Activated naive CD4-positive, alpha-beta T cell treated with anti-CD3 and anti-CD28 coated beads, Interleukin-2, amount 50 U/mL, for 24 hours (primary cell): ENCODE measurements around the gene TMEM256.

Experiments
- H3K27ac Mint-ChIP-seq: one replicate; pipeline ENCODE4 v1.8.0; 2021; ENCODE audit warnings: mild to moderate bottlenecking, mixed read lengths
- H3K27me3 Mint-ChIP-seq: one replicate; pipeline ENCODE4 v1.8.0; 2021; ENCODE audit warnings: mixed read lengths
- H3K36me3 Mint-ChIP-seq: one replicate; pipeline ENCODE4 v1.8.0; 2021; ENCODE audit warnings: mixed read lengths
- H3K4me1 Mint-ChIP-seq: one replicate; pipeline ENCODE4 v1.8.0; 2021; ENCODE audit warnings: mixed read lengths
- H3K4me3 Mint-ChIP-seq: one replicate; pipeline ENCODE4 v1.8.0; 2021; ENCODE audit warnings: mild to moderate bottlenecking, mixed read lengths
- H3K9me3 Mint-ChIP-seq: one replicate; pipeline ENCODE4 v1.8.0; 2021; ENCODE audit warnings: mixed read lengths

Gene TMEM256

GRCh38 chr17:7418472-7419152 lies 14.7 kb upstream of the TMEM256 start:
- Mint-ChIP-seq H3K4me1 (no peaks in the 10 kb centered on the region), H3K27me3 (no peaks in the 10 kb centered on the region), H3K27ac (no peak overlapping the region), H3K36me3 (no peaks in the 10 kb centered on the region), H3K9me3 (no peaks in the 10 kb centered on the region), H3K4me3 (no peak overlapping the region)

GRCh38 chr17:7417056-7417655 lies 13.3 kb upstream of the TMEM256 start:
- Mint-ChIP-seq H3K27me3 (no peaks in the 10 kb centered on the region), H3K9me3 (no peaks in the 10 kb centered on the region), H3K4me1 (no peaks in the 10 kb centered on the region), H3K4me3 (no peak overlapping the region), H3K27ac (no peak overlapping the region), H3K36me3 (no peaks in the 10 kb centered on the region)

DNA sequence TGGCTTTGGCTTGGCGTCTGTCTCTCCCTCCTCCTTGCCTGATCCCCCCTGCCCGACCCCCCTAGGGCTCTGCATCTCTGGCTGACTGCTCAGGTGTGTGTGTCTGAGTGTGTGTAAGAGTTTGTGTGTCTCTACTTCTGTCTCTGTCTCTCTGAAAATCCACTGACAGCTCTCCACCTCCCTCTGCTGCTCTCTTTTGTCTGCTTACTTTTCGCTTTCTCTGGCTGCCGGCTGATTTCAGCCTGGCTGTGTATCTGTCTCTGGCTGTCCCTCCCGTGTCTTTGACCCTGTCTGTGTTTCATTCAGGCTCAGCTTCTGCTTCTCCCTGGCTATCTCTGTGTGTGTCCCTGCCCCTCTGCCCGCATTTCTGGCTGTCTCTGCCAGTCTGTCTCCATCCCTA lies 12.4 kb upstream of the TMEM256 start:
- no peaks in the 10 kb centered on the region for H3K4me1 Mint-ChIP-seq
- no peak overlapping the region for H3K4me3 Mint-ChIP-seq
- H3K9me3 Mint-ChIP-seq = no peaks in the 10 kb centered on the region
- peak overlapping the region; percentile 6 for H3K27ac Mint-ChIP-seq
- no peaks in the 10 kb centered on the region for H3K36me3 Mint-ChIP-seq
- H3K27me3 Mint-ChIP-seq = no peaks in the 10 kb centered on the region

DNA sequence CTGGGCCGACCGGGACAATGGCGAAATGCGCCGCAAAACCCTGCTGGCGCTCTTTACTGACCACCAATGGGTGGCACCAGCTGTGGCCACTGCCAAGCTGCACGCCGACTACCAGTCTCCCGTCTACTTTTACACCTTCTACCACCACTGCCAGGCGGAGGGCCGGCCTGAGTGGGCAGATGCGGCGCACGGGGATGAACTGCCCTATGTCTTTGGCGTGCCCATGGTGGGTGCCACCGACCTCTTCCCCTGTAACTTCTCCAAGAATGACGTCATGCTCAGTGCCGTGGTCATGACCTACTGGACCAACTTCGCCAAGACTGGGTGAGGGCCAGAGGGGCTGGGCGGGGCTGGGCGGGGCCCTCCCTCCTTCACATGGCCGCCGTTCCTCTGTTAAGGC lies 11.9 kb upstream of the TMEM256 start:
- Mint-ChIP-seq H3K36me3 (no peaks in the 10 kb centered on the region), H3K27me3 (no peaks in the 10 kb centered on the region), H3K4me1 (no peaks in the 10 kb centered on the region), H3K9me3 (no peaks in the 10 kb centered on the region), H3K4me3 (no peak overlapping the region), H3K27ac (no peak overlapping the region)

- no peaks in the 10 kb centered on the region for H3K27me3 Mint-ChIP-seq
Observed at GRCh38 chr17:7414837-7415236, 10.9 kb upstream of the TMEM256 start.

GRCh38 chr17:7413346-7413985 lies 9.6 kb upstream of the TMEM256 start:
- H3K27ac Mint-ChIP-seq = no peak overlapping the region
- no peak overlapping the region for H3K4me3 Mint-ChIP-seq
- no peaks in the 10 kb centered on the region for H3K27me3 Mint-ChIP-seq
- H3K4me1 Mint-ChIP-seq = peaks cover 6% of the 10 kb centered on the region
- H3K9me3 Mint-ChIP-seq = no peaks in the 10 kb centered on the region
- H3K36me3 Mint-ChIP-seq = no peaks in the 10 kb centered on the region

More at GRCh38 chr17:7414837-7415236, 10.9 kb upstream of the TMEM256 start:
- H3K36me3 Mint-ChIP-seq = no peaks in the 10 kb centered on the region
- H3K9me3 Mint-ChIP-seq = no peaks in the 10 kb centered on the region
- H3K4me1 Mint-ChIP-seq = no peaks in the 10 kb centered on the region
- no peak overlapping the region for H3K27ac Mint-ChIP-seq
- no peak overlapping the region for H3K4me3 Mint-ChIP-seq

GRCh38 chr17:7411427-7411750 lies 7.5 kb upstream of the TMEM256 start:
- Mint-ChIP-seq H3K4me3 (no peak overlapping the region), H3K36me3 (no peaks in the 10 kb centered on the region), H3K4me1 (peaks cover 6% of the 10 kb centered on the region), H3K27me3 (no peaks in the 10 kb centered on the region), H3K27ac (no peak overlapping the region), H3K9me3 (no peaks in the 10 kb centered on the region)

DNA sequence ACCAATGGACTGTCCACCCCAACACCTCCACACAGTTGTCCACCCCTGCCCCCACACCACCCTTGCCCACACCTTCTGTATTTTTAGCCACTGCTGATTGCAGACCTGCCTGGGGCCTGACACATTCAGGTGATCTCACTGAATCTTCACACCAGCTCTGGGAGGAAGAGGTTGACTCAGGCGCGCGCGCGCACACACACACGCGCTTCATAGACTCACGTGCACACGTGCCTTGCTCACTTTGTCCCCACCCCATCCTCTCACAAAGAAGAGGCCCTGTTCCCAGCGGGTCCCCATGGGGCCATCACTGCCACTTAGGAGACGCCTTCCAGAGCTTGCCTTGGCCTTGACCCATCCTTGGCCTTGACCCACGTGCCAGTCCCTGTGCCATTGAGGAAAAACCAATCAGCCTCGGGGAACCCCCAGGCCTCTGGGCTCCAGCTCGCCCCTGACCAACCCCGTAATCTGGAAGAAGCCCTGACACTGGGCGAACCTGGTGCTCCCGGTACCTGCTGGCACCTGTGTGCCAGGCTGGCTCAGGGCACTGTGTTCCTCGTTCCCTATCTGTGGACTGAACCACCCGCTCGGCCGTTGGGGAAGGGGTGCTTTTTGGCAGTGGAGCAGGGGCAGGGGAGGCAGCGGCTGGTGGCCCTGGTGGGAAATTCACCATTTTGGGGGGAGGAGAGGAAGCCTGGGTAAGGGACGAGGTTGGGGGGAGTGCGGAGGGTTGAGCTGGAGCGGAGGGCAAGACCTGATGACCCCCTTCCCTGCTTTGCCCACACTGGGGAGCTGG lies 6.9 kb upstream of the TMEM256 start:
- H3K27me3 Mint-ChIP-seq = no peaks in the 10 kb centered on the region
- H3K36me3 Mint-ChIP-seq = no peaks in the 10 kb centered on the region
- no peaks in the 10 kb centered on the region for H3K9me3 Mint-ChIP-seq
- peak overlapping the region; percentile 46 for H3K27ac Mint-ChIP-seq
- H3K4me3 Mint-ChIP-seq = no peak overlapping the region
- H3K4me1 Mint-ChIP-seq = peaks cover 10% of the 10 kb centered on the region

DNA sequence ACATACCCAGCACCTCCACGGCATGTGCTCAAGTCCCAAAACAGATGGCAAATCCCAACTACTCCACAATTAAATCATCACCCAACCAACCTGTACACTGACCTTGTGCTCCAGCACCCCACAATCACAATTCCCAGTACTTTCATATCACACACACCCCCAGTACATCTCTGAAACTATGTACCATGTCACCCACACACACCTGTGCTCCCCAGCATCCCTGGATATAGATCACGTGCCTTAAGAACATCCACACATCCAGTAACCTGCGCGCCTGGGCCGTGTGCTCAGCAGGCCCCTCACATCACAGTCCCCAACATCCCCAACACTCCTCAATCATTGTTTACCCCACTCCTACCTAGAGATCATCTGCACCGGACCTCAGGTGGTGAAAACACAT lies 5.8 kb upstream of the TMEM256 start:
- H3K27me3 Mint-ChIP-seq = no peaks in the 10 kb centered on the region
- no peaks in the 10 kb centered on the region for H3K9me3 Mint-ChIP-seq
- no peak overlapping the region for H3K27ac Mint-ChIP-seq
- H3K4me3 Mint-ChIP-seq = no peak overlapping the region
- H3K36me3 Mint-ChIP-seq = no peaks in the 10 kb centered on the region
- peaks cover 14% of the 10 kb centered on the region for H3K4me1 Mint-ChIP-seq

DNA sequence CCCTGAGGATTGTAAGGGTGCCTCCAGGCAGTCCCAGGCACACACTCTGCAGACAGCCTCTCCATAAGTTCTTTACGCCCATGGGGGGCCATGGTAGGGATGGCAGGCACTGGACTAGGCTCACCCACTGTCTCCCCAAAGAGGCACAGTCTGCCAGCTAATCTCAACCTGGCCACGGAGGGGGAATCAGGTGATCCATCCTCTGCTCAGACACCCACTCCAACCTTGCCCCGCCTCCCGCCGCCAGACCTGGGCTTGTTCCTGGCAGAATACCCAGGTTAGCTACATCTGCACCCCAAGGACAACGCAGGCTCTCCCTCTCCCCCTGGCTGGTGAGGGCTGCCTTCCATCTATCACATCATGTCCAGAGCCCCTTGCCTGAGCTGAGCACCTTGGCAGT lies 5.0 kb upstream of the TMEM256 start:
- Mint-ChIP-seq H3K4me3 (peak overlapping the region; percentile 44), H3K27me3 (no peaks in the 10 kb centered on the region), H3K4me1 (peaks cover 14% of the 10 kb centered on the region)

DNA sequence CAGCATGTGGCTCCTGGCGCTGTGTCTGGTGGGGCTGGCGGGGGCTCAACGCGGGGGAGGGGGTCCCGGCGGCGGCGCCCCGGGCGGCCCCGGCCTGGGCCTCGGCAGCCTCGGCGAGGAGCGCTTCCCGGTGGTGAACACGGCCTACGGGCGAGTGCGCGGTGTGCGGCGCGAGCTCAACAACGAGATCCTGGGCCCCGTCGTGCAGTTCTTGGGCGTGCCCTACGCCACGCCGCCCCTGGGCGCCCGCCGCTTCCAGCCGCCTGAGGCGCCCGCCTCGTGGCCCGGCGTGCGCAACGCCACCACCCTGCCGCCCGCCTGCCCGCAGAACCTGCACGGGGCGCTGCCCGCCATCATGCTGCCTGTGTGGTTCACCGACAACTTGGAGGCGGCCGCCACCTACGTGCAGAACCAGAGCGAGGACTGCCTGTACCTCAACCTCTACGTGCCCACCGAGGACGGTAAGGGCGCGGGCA lies 4.4 kb upstream of the TMEM256 start:
- Mint-ChIP-seq H3K4me3 (no peak overlapping the region), H3K4me1 (peaks cover 14% of the 10 kb centered on the region), H3K36me3 (no peaks in the 10 kb centered on the region), H3K27me3 (no peaks in the 10 kb centered on the region), H3K27ac (no peak overlapping the region), H3K9me3 (no peaks in the 10 kb centered on the region)

More for the DNA sequence above, 5.0 kb upstream of the TMEM256 start:
- Mint-ChIP-seq H3K27ac (peak overlapping the region; percentile 46), H3K9me3 (no peaks in the 10 kb centered on the region), H3K36me3 (no peaks in the 10 kb centered on the region)

DNA sequence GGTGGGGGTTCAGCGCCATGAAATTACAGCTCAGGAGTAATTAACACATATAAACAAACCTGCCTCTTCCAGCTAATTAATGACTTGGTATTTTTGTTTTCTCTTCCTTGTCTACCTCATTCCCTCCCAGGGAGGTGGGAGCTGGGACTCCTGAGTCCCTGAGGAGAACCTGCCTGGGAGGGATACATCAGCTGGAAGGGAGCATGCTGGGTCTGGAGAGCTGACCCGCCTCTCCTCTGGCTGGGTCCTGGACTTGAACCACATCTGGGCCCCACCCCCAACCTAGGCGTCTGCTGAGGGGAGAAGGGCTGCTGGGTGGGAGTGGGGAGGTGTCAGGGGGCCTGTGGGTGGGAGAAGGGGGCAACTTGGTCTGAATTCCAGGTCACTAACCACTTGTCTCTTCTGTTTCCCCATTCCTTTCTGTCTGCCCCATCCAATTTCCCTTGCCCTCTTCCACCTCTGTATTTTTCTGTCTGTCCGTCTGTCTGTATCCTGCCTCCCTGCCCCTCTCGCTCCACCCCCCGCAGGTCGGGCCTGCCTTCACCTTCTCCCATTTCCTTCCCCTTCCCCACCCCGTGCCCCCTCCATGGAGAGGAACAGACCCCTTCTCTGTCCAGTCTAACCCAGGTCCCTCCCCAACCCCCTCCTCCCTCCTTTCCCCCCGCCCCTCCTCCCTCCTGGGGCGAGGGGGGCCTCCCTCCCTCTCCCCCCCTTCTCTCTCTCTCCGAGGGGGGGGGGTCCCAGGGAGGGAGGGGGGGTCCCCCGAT lies 3.8 kb upstream of the TMEM256 start, which contains the start of gene NLGN2:
Gene NLGN2 (plus strand): TSS at position 361 of the 767 bp plus-strand sequence. CDS start 411 bp downstream, outside the sequence.
- H3K27ac Mint-ChIP-seq = no peak within 1 kb of the TSS
- no peaks in the 10 kb centered on the region for H3K9me3 Mint-ChIP-seq
- H3K36me3 Mint-ChIP-seq = no peaks in the 10 kb centered on the region
- H3K27me3 Mint-ChIP-seq = no peaks in the 10 kb centered on the region
- H3K4me1 Mint-ChIP-seq = peaks cover 20% of the 10 kb centered on the region
- peak within 1 kb of the TSS; percentile 27 for H3K4me3 Mint-ChIP-seq

GRCh38 chr17:7407082-7407481 lies 3.2 kb upstream of the TMEM256 start:
- Mint-ChIP-seq H3K27me3 (no peaks in the 10 kb centered on the region), H3K27ac (no peak overlapping the region), H3K36me3 (no peaks in the 10 kb centered on the region), H3K4me1 (peaks cover 21% of the 10 kb centered on the region), H3K4me3 (no peak overlapping the region), H3K9me3 (no peaks in the 10 kb centered on the region)

DNA sequence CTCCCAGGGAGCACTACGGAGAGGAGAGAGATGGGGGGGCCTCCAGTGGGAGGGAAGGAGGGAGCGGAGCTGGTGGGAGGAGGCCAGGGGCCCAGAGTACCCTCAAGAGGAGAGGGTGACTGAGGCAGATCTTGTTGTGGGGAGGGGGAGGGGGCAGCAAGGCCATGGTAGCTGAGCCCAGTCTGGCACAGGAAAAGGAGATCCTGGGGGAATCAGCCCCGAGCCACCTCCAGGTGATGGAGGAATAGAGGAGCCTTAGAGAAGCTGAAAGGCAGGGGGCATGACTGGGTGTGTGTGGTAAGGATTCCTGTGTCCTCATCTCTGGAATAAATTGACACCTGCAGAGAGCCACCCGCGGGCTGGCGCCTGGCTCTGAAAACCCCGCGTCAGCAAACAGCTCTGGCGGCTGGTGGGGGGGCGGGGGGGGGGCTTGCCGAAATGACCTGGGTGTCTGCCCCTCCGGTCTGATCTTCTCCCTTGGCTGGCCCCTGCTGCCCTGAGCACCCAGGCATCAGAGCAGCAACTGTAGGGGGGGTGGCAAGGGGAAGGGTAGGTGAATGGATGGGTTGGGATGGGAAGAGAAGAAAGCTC lies 2.4 kb upstream of the TMEM256 start:
- no peaks in the 10 kb centered on the region for H3K36me3 Mint-ChIP-seq
- peak overlapping the region; percentile 71 for H3K4me3 Mint-ChIP-seq
- H3K4me1 Mint-ChIP-seq = peaks cover 21% of the 10 kb centered on the region
- H3K27ac Mint-ChIP-seq = peak overlapping the region; percentile 8
- H3K9me3 Mint-ChIP-seq = no peaks in the 10 kb centered on the region
- no peaks in the 10 kb centered on the region for H3K27me3 Mint-ChIP-seq
